HCT116 (cell line): ENCODE results near the gene EPS8L2. TPM values are rescaled to one million over a fixed set of nuclear protein-coding genes. Genes with fewer than 3 reads are reported as not detected.
A peak's percentile ranks its signal among the peaks of the same experiment; 100 is the strongest.

ENCODE experiments used
- ATAC-seq: fragments of 200-7000 bp; cut with Tn5 transposase; 2 replicates; pipeline ENCODE4 v1.9.1; 2020; ENCODE audit warnings: mild to moderate bottlenecking, moderate library complexity
- BruUV-seq: library from RNA; stranded (reverse); fragments of 400-500 nt; replicated peaks from 2 replicates; lab custom pipeline; 2021; lab: Mats Ljungman, UMichigan
- CTCF ChIA-PET: fragments of 300-600 bp; sonication (Branson Sonifier 250); formaldehyde crosslinking; loops from one replicate; lab custom pipeline; 2021; ENCODE audit warnings: antibody characterized with exemption; lab: Charles Lee
- POLR2A ChIA-PET: fragments of 300-600, 350-600 bp; sonication (Branson Sonifier 250); formaldehyde crosslinking; loops from one replicate; lab custom pipeline; 2021; ENCODE audit warnings: antibody characterized with exemption; lab: Charles Lee
- RAD21 ChIA-PET, 2 experiments: fragments of 300-600 bp; sonication (Branson Sonifier 250); formaldehyde crosslinking; loops; one replicate each; lab custom pipeline; 2023; ENCODE audit warnings: low total read pairs in 2 of 2; ENCODE audit not compliant: uncharacterized antibody in 2 of 2, unreplicated experiment in 2 of 2, low non-redundant PET in 1 of 2; lab: Charles Lee
- DNase-seq: peaks from one replicate; pipeline ENCODE4 v3.0.0-alpha.2; 2010; ENCODE audit warnings: low read depth, low spot score
- H2AFZ ChIP-seq: fragments of 200-600 bp; shearing (Covaris generic), sonication (generic); 2 replicates; pipeline ENCODE4 v1.6.1; 2017; ENCODE audit warnings: low read depth, mixed run types, mixed read lengths, antibody characterized with exemption, low read length; ENCODE audit not compliant: poor library complexity, severe bottlenecking
- H3K27ac ChIP-seq: 2 replicates; pipeline ENCODE4 v1.5.1; 2012; ENCODE audit warnings: low read depth, low read length
- H3K27me3 ChIP-seq: fragments of 200-600 bp; sonication (generic); 2 replicates; pipeline ENCODE4 v1.6.1; 2016; ENCODE audit warnings: mixed run types, low read length, mixed read lengths; ENCODE audit not compliant: insufficient read depth
- H3K36me3 ChIP-seq, 2 experiments: fragments of 200-500 bp in 1 of 2; fragments of 200-600 bp in 1 of 2; sonication (Bioruptor generic) in 1 of 2; sonication (generic) in 1 of 2; 2 replicates each; pipeline versions ENCODE4 v1.5.1 to v1.6.1; 2014 to 2016; ENCODE audit warnings: low read length in 2 of 2, inconsistent platforms in 1 of 2, mixed read lengths in 1 of 2, mixed run types in 1 of 2; ENCODE audit not compliant: insufficient read depth in 2 of 2, control insufficient read depth in 1 of 2
- H3K4me1 ChIP-seq, 2 experiments: fragments of 200-600 bp in 1 of 2; sonication (generic) in 1 of 2; 2 replicates each; pipeline versions ENCODE4 v1.5.1 to v1.6.1; 2012 to 2017; ENCODE audit warnings: low read length in 2 of 2, inconsistent platforms in 1 of 2, mild to moderate bottlenecking in 1 of 2, mixed read lengths in 1 of 2, mixed run types in 1 of 2, moderate library complexity in 1 of 2; ENCODE audit not compliant: insufficient read depth in 2 of 2, control insufficient read depth in 1 of 2
- H3K4me2 ChIP-seq: fragments of 200-600 bp; sonication (generic); 2 replicates; pipeline ENCODE4 v1.6.1; 2017; ENCODE audit warnings: mixed run types, low read length, mixed read lengths
- H3K4me3 ChIP-seq, 2 experiments: fragments of 200-600 bp in 1 of 2; sonication (generic) in 1 of 2; replicated peaks in 1 of 2; 2 replicates each; pipeline ENCODE4 v1.5.1; 2011 to 2016; ENCODE audit warnings: low read length in 2 of 2, control low read depth in 1 of 2, low read depth in 1 of 2, mild to moderate bottlenecking in 1 of 2, mixed read lengths in 1 of 2, mixed run types in 1 of 2
- H3K79me2 ChIP-seq: fragments of 200-600 bp; sonication (generic); 2 replicates; pipeline ENCODE4 v1.6.1; 2017; ENCODE audit warnings: mild to moderate bottlenecking, mixed run types, low read length, moderate library complexity, mixed read lengths; ENCODE audit not compliant: insufficient read depth
- H3K9ac ChIP-seq: fragments of 200-600 bp; sonication (generic); 2 replicates; pipeline ENCODE4 v1.6.1; 2016; ENCODE audit warnings: low read length, mixed read lengths
- H3K9me2 ChIP-seq: fragments of 200-600 bp; sonication (generic), shearing (Covaris generic); 2 replicates; pipeline ENCODE4 v1.6.1; 2017; ENCODE audit warnings: mixed run types, mild to moderate bottlenecking, moderate library complexity; ENCODE audit not compliant: insufficient read depth
- H3K9me3 ChIP-seq, 2 experiments: fragments of 200-500 bp in 1 of 2; fragments of 200-600 bp in 1 of 2; sonication (Bioruptor generic) in 1 of 2; sonication (generic) in 1 of 2; 2 replicates each; pipeline ENCODE4 v1.6.1; 2014 to 2017; ENCODE audit warnings: low read length in 2 of 2, mixed read lengths in 2 of 2, inconsistent platforms in 1 of 2, low read depth in 1 of 2, mild to moderate bottlenecking in 1 of 2, mixed run types in 1 of 2, moderate library complexity in 1 of 2; ENCODE audit not compliant: control insufficient read depth in 1 of 2, insufficient read depth in 1 of 2
- H4K20me1 ChIP-seq: fragments of 200-600 bp; sonication (generic), shearing (Covaris generic); 2 replicates; pipeline ENCODE4 v1.6.1; 2017; ENCODE audit warnings: mixed run types, mild to moderate bottlenecking, moderate library complexity; ENCODE audit not compliant: insufficient read depth
- CEBPB ChIP-seq: IDR thresholded peaks from 2 replicates; pipeline ENCODE4 v1.6.1; 2012; ENCODE audit warnings: low read depth
- CTCF ChIP-seq, 3 experiments: fragments of 200-600 bp in 1 of 3; sonication (generic) in 1 of 3; IDR thresholded peaks in 2 of 3; conservative IDR thresholded peaks in 1 of 3; 2 replicates each; pipeline ENCODE4 v1.5.1; 2012 to 2017; ENCODE audit warnings: low read depth in 2 of 3, low read length in 2 of 3, antibody characterized with exemption in 1 of 3, borderline replicate concordance in 1 of 3, control low read depth in 1 of 3, mild to moderate bottlenecking in 1 of 3, mixed read lengths in 1 of 3, mixed run types in 1 of 3, moderate library complexity in 1 of 3; ENCODE audit not compliant: insufficient read depth in 1 of 3
- intact Hi-C: fragments of 100-400 bp; cut with micrococcal nuclease; formaldehyde crosslinking; loops from 2 replicates; pipeline ENCODE4 v1.10.0; 2022
- total RNA-seq: library from RNA; stranded (reverse); gene quantifications from one replicate; pipeline ENCODE4 v1.2.1, GENCODE V29; 2021; ENCODE audit not compliant: unreplicated experiment

The EPS8L2 gene
- total RNA-seq, 1 experiment from 2014 or later: 157 TPM

GRCh38 chr11:746289-747157 is 40.5 kb downstream of the EPS8L2 start:
- H3K27me3 ChIP-seq: no peaks in the 10 kb centered on the region
- peak overlapping the region; percentile 51 to 91 for H3K4me3 ChIP-seq
- no peaks in the 10 kb centered on the region for H3K9me2 ChIP-seq
- no TSS peak for BruUV-seq
- H3K4me1 ChIP-seq: peaks cover 26 to 62% of the 10 kb centered on the region in 2 experiments
- H3K9me3 ChIP-seq: no peaks in the 10 kb centered on the region
- intact Hi-C loops: no loop called here
- POLR2A ChIA-PET: interaction anchor here (0.5 kb wide), 1 partner anchor 9 kb away, joined by 3 read pairs; no protein-coding TSS in a partner anchor
- peak; percentile 41 for ATAC-seq
- peak overlapping the region; percentile 90 for H3K4me2 ChIP-seq
- H2AFZ ChIP-seq: no peak overlapping the region
- no peaks in the 10 kb centered on the region for H3K36me3 ChIP-seq
- H3K27ac ChIP-seq: peak overlapping the region; percentile 91; the same call in 1 of the 2 replicates
- peaks cover 43% of the 10 kb centered on the region for H3K79me2 ChIP-seq
- CTCF ChIA-PET: interaction anchor here (1.0 to 2.7 kb wide), 3 partner anchors 16 to 42 kb away, joined by 3 to 10 read pairs (median 6); no protein-coding TSS in a partner anchor
- peak overlapping the region; percentile 94 for H3K9ac ChIP-seq
- H4K20me1 ChIP-seq: no peaks in the 10 kb centered on the region
- TF ChIP-seq CEBPB: no peak
- 0 out of 6 replicates have a peak, but pooled peaks of 1 of the 3 experiments have one; percentile 3 for TF ChIP-seq CTCF (IDR thresholded peaks at IDR 0.05 in 2 of 3, conservative IDR thresholded peaks at IDR 0.05 in 1 of 3; ENCODE audit: borderline replicate concordance in 1 of 3, insufficient read depth in 1 of 3, low read depth in 2 of 3, low read length in 2 of 3)
- TF ChIP-seq, all 23 proteins: peak for 1
- RAD21 ChIA-PET: interaction anchor here in 1 of 2 experiments (0.6 kb wide), 1 partner anchor 18 kb away, joined by 5 read pairs; no protein-coding TSS in a partner anchor
- no peak for DNase-seq
